Heart left ventricle (tissue), 16 donors: Measurements from ENCODE around the gene CD276. TPM values are rescaled to one million over a fixed set of nuclear protein-coding genes. Genes with fewer than 3 reads are reported as not detected.

ENCODE experiments used
- ATAC-seq, 4 donors: fragments of 200-7000 bp; cut with Tn5 transposase; one replicate each; pipeline ENCODE4 v1.9.1; 2020 to 2022; ENCODE audit warnings: moderate library complexity in 4 of 4, mild to moderate bottlenecking in 3 of 4, moderate number of reproducible peaks in 1 of 4
- DNase-seq, 5 donors: peaks; one replicate each; pipeline ENCODE4 v3.0.0-alpha.2; 2020
- H3K27ac ChIP-seq, 12 donors: fragments of 200-600 bp; sonication (generic) in 4 of 12; one replicate each; pipeline versions ENCODE4 v1.5.0 to v1.8.0; 2016 to 2022; ENCODE audit warnings: mild to moderate bottlenecking in 2 of 12
- H3K27me3 ChIP-seq, 9 donors: fragments of 200-600 bp; sonication (generic) in 2 of 9; one replicate each; pipeline versions ENCODE4 v1.5.1 to v1.8.0; 2016 to 2022; ENCODE audit warnings: mild to moderate bottlenecking in 3 of 9
- H3K36me3 ChIP-seq, 9 donors: fragments of 200-600 bp; sonication (generic) in 2 of 9; one replicate each; pipeline versions ENCODE4 v1.5.0 to v1.8.0; 2018 to 2022; ENCODE audit warnings: mild to moderate bottlenecking in 2 of 9
- H3K4me1 ChIP-seq, 12 donors: fragments of 200-600 bp; sonication (generic) in 4 of 12; one replicate each; pipeline versions ENCODE4 v1.5.0 to v1.8.0; 2016 to 2022; ENCODE audit warnings: mild to moderate bottlenecking in 3 of 12
- H3K4me3 ChIP-seq, 12 donors: fragments of 200-600 bp; sonication (generic) in 4 of 12; one replicate each; pipeline versions ENCODE4 v1.5.0 to v1.8.0; 2017 to 2022; ENCODE audit warnings: mild to moderate bottlenecking in 9 of 12, moderate library complexity in 4 of 12
- H3K9me3 ChIP-seq, 12 donors: fragments of 200-600 bp; sonication (generic) in 4 of 12; one replicate each; pipeline versions ENCODE4 v1.5.0 to v1.8.0; 2016 to 2022; ENCODE audit warnings: mild to moderate bottlenecking in 1 of 12
- POLR2A ChIP-seq, 2 donors: fragments of 450-650 bp; IDR thresholded peaks; one replicate each; pipeline ENCODE4 v1.6.1; 2017; ENCODE audit warnings: antibody characterized with exemption in 2 of 2, mild to moderate bottlenecking in 2 of 2, moderate library complexity in 2 of 2
- WGBS, 4 donors: extraction: QIAGEN DNeasy Blood & Tissue Kit in 2 of 4; methylation state at CpG; one replicate each; pipeline versions ENCODE4 v1.1.5 to v1.1.7; 2013 to 2018; 5-methylcytosine and 5-hydroxymethylcytosine counted together
- intact Hi-C, 10 donors: fragments of 100-400 bp; cut with DNase I; formaldehyde crosslinking; loops; one replicate each; pipeline versions ENCODE4 v1.11.1 to v1.14.2; 2022
- polyA plus RNA-seq, 2 donors: library from polyadenylated mRNA; stranded (reverse); fragments of 200-250 nt; gene quantifications; one replicate each; pipeline ENCODE4 v1.2.3, GENCODE V29; 2013
- total RNA-seq, 9 donors: library from RNA; depleted of rRNA in 2 of 9; stranded (reverse); fragments of >200 nt in 2 of 9; fragmentation: NEBNext Ultra II Directional in 3 of 9; extraction: Animal tissue kit (Norgen Biotek cat#: 25700) in 3 of 9; gene quantifications; one replicate each; pipeline versions ENCODE4 v1.1.0 to v1.2.4, GENCODE V29; 2016 to 2023
- TF ChIP-seq, protein P1 (sequence below), 12 donors: fragments of 200-600 bp; sonication (generic) in 4 of 12; IDR thresholded peaks; one replicate each; pipeline versions ENCODE4 v1.5.0 to v1.8.0; 2018 to 2022; ENCODE audit warnings: antibody characterized with exemption in 12 of 12, mild to moderate bottlenecking in 5 of 12
- donor health status: ischemic (EF 13 %, LVEDD 7.1; RV severe dilation, severe dysfunction).
- donor health status: healthy with polysubstance abuse.
- donor health status: DM: no; HTN: yes; CAD: no.
- donor health status: DM: no; HTN: no; CAD: no.
- donor health status: ischemic (EF 25% LVEDD 6.9; RV normal size, moderate dysfunction).
- donor health status: ischemic (EF 25% LVEDD 5.7; RV mildly dilated, moderate dysfunction).
- donor health status: healthy.
- donor health status: DM: yes; HTN: yes; CAD: no.
- donor health status: ischemic (EF 35%, LVEDD 5.7; RV mildly dilated, moderate dysfunction).
- donor health status: nonischemic (EF 11% LVEDD 7.7; RV severe dilation, severe dysfunction).
- donor health status: DM: yes; HTN: yes; CAD: no.
- donor health status: PGD.
- donor health status: ischemic (EF 29% LVEDD 5.4; RV normal size, mild dysfunction).
- donor health status: nonischemic (EF 23%, LVEDD 6.1; RV moderate dilation, normal function).

The CD276 gene
- total and polyA plus RNA-seq, 11 donors: 29.1 to 127 (median 53.3) TPM

DNA sequence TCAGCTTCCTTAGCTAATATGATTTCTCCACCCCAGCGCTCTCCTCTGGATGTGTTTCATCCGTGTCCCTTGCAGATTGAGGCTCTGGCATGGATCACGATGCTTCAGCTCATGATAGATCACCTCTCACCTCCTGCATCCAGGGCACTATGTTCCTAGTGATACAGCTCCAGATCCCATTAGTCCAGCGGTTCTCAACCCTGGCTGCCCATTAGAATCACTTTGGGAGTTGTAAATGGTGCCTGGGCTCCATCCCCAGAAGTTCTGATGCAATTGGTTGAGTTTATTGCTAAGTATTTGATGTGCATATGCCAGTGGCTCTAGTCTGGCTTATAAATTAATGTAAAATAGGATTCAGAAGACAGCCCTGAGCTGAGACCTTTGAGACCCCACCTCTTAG, 34.5 kb downstream of the CD276 start:
- Histone ChIP-seq H3K4me1 (peaks cover 0 to 22% (median 0%) of the 10 kb centered on the region in 12 donors), H3K4me3 (no peak overlapping the region), H3K9me3 (no peaks in the 10 kb centered on the region), H3K27me3 (no peaks in the 10 kb centered on the region), H3K36me3 (peaks cover 0 to 6% (median 1%) of the 10 kb centered on the region in 9 donors), H3K27ac (no peak overlapping the region)
- ATAC-seq (peak in 1 of 4 donors; percentile 19), DNase-seq (no peak)
- TF ChIP-seq, protein P1, sequence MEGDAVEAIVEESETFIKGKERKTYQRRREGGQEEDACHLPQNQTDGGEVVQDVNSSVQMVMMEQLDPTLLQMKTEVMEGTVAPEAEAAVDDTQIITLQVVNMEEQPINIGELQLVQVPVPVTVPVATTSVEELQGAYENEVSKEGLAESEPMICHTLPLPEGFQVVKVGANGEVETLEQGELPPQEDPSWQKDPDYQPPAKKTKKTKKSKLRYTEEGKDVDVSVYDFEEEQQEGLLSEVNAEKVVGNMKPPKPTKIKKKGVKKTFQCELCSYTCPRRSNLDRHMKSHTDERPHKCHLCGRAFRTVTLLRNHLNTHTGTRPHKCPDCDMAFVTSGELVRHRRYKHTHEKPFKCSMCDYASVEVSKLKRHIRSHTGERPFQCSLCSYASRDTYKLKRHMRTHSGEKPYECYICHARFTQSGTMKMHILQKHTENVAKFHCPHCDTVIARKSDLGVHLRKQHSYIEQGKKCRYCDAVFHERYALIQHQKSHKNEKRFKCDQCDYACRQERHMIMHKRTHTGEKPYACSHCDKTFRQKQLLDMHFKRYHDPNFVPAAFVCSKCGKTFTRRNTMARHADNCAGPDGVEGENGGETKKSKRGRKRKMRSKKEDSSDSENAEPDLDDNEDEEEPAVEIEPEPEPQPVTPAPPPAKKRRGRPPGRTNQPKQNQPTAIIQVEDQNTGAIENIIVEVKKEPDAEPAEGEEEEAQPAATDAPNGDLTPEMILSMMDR (IDR thresholded peaks at IDR 0.05): no peak
- TF ChIP-seq POLR2A (IDR thresholded peaks at IDR 0.05): no peak
- 36 to 63% (median 58%) methylated on average over 4 of the region's 4 CpGs for WGBS, 4 donors
- intact Hi-C loops: loop anchor here in 6 of 10 donors (5.0 to 10.0 kb wide), 3 partner anchors 76 to 189 kb away; no protein-coding TSS in a partner anchor

DNA sequence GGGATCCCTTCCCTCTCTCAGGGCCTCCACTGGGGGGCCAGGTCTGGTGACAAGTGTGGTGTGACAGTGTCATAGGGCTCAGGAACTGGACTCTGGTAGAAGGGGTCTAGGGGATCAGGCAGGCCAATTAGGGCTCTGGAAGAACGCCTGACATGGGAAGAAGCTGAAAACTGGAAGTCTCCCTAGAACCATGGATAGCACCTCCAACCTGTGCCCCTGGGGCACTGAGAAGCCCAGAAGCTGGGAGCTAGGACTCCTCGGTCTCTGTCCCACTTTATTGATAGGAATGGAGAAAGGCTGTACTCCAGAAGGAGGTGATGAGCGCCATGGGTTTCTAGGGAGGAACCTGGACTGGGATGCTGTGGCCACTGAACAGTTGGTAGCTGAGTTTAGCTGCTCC, 38.2 kb downstream of the CD276 start:
- Histone ChIP-seq H3K36me3 (no peaks in the 10 kb centered on the region), H3K27me3 (no peaks in the 10 kb centered on the region), H3K4me3 (no peak overlapping the region), H3K9me3 (no peaks in the 10 kb centered on the region), H3K4me1 (peaks cover 0 to 13% (median 0%) of the 10 kb centered on the region in 12 donors), H3K27ac (no peak overlapping the region)
- 90 to 99% (median 92%) methylated on average over 2 to 3 of the region's 3 CpGs for WGBS, 4 donors
- no peak for ATAC-seq
- intact Hi-C loops: loop anchor here in 3 of 10 donors (5.0 to 10.0 kb wide), 3 partner anchors 75 to 182 kb away; no protein-coding TSS in a partner anchor
- no peak for DNase-seq
- TF ChIP-seq, protein P1 (IDR thresholded peaks at IDR 0.05): no peak
- no peak for TF ChIP-seq POLR2A (IDR thresholded peaks at IDR 0.05)

DNA sequence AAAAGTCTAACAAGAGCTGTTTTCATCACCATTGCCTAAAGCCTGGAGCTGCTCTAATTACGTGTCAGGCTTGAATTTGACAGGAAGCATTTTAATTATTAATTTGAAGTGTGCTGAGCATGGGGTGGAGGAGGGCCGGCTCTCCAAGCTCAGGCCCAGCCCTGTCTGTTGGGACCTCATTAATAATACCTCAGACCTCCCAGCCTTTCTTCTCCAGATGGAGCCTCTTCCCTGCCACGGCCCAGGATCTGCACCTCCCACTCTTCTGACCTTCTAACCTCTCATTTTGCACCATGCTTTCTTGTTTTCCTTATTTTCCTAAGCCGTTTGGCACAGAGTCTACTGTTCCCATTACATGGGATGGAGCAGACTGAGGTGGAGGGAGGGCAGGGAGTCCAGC, 39.0 kb downstream of the CD276 start:
- H3K27ac ChIP-seq: no peak overlapping the region
- no peaks in the 10 kb centered on the region for H3K27me3 ChIP-seq
- H3K4me3 ChIP-seq: no peak overlapping the region
- peaks cover 0 to 21% (median 0%) of the 10 kb centered on the region in 12 donors for H3K4me1 ChIP-seq
- H3K9me3 ChIP-seq: no peaks in the 10 kb centered on the region
- 55 to 66% (median 60%) methylated on average over 4 of the region's 4 CpGs for WGBS, 4 donors
- DNase-seq (no peak), ATAC-seq (no peak)
- no peaks in the 10 kb centered on the region for H3K36me3 ChIP-seq
- TF ChIP-seq, protein P1 (IDR thresholded peaks at IDR 0.05): no peak
- no peak for TF ChIP-seq POLR2A (IDR thresholded peaks at IDR 0.05)
- intact Hi-C loops: loop anchor here in 3 of 10 donors (5.0 to 10.0 kb wide), 3 partner anchors 74 to 182 kb away; no protein-coding TSS in a partner anchor

DNA sequence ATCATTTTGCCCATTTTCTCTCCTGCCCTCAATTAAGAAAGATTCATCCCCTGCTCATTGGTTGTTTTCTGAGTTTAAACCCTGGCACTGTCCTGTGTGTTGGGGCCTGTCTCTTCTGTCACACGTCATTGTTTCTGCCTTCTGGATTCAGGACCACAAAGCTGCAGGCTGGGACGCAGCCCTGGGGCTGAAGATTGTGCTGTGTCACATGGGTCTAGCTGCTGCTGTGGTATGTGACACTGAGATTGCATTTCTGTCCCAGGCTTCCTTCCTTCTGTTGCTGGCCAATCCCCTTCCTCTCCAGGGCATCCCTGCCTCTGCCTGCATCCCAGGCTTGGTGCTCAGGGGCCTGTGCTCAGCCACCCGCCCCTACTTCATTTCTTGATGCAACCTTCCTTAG, 40.0 kb downstream of the CD276 start:
- H3K9me3 ChIP-seq: no peaks in the 10 kb centered on the region
- no peak overlapping the region for H3K4me3 ChIP-seq
- peaks cover 0 to 31% (median 0%) of the 10 kb centered on the region in 12 donors for H3K4me1 ChIP-seq
- peak overlapping the region in 1 of 12 donors; percentile 9 for H3K27ac ChIP-seq
- no peaks in the 10 kb centered on the region for H3K27me3 ChIP-seq
- no peaks in the 10 kb centered on the region for H3K36me3 ChIP-seq
- TF ChIP-seq, protein P1 (IDR thresholded peaks at IDR 0.05): no peak
- TF ChIP-seq POLR2A (IDR thresholded peaks at IDR 0.05): no peak
- peak in 3 of 4 donors; percentile 23 to 53 (median 32) for ATAC-seq
- DNase-seq: no peak
- 29 to 45% (median 36%) methylated on average over 3 of the region's 3 CpGs for WGBS, 4 donors
- intact Hi-C loops: loop anchor here in 3 of 10 donors (5.0 to 10.0 kb wide), 3 partner anchors 73 to 181 kb away; no protein-coding TSS in a partner anchor
